ENCODE measurements around the gene ZBTB7B. TPM values are rescaled to one million over a fixed set of nuclear protein-coding genes. Genes with fewer than 3 reads are reported as not detected.
A peak's percentile ranks its signal among the peaks of the same experiment; 100 is the strongest.

ZBTB7B gene
- total and polyA plus RNA-seq, 9 of the 15 experiments (the other 6 are each of a cell fraction or from before 2014, with no cell fraction given): 0.04 to 46.5 (median 15.2) TPM

GRCh38 chr1:155000726-155001424, 1.7 kb upstream of the ZBTB7B start (continued):
- peak in 1 of 3 experiments; percentile 49; a peak in 1 of 6 replicates for TF ChIP-seq ZBTB11 (CRISPR knock-in tag; IDR thresholded peaks at IDR 0.05)
- TF ChIP-seq HDAC6 (IDR thresholded peaks at IDR 0.05; ENCODE audit: low read depth, low read length): 0 out of 2 replicates have a peak, but pooled peaks have one; percentile 17
- peak; percentile 66; the same call in 1 of the 2 replicates for TF ChIP-seq PHF8 (IDR thresholded peaks at IDR 0.05; ENCODE audit: borderline replicate concordance, low read length)
- peak; percentile 91 for TF ChIP-seq PRDM10 (IDR thresholded peaks at IDR 0.05; ENCODE audit: partially characterized antibody)
- no peak for TF ChIP-seq LARP7 (IDR thresholded peaks at IDR 0.05)
- no peak for TF ChIP-seq CC2D1A (IDR thresholded peaks at IDR 0.05)
- TF ChIP-seq JUN (IDR thresholded peaks at IDR 0.05; ENCODE audit: borderline replicate concordance, low read depth, low read length): peak; percentile 77
- TF ChIP-seq JUN (CRISPR knock-in tag; IDR thresholded peaks at IDR 0.05; ENCODE audit: borderline replicate concordance): peak; percentile 70; the same call in 1 of the 2 replicates
- TF ChIP-seq CEBPG (CRISPR knock-in tag; IDR thresholded peaks at IDR 0.05): no peak
- TF ChIP-seq CEBPG (tag; conservative IDR thresholded peaks at IDR 0.05 in 1 of 2, IDR thresholded peaks at IDR 0.05 in 1 of 2): no peak
- peak; percentile 84 for TF ChIP-seq NFRKB (IDR thresholded peaks at IDR 0.05; ENCODE audit: low read depth)
- peak; percentile 92 for TF ChIP-seq ATF7 (IDR thresholded peaks at IDR 0.05)
- TF ChIP-seq ZNF23 (CRISPR knock-in tag; IDR thresholded peaks at IDR 0.05): no peak
- TF ChIP-seq ZNF347 (CRISPR knock-in tag; IDR thresholded peaks at IDR 0.05; ENCODE audit: low read depth): no peak
- no peak for TF ChIP-seq CREBBP (IDR thresholded peaks at IDR 0.05; ENCODE audit: low read depth, low read length)
- TF ChIP-seq SFPQ (IDR thresholded peaks at IDR 0.05; ENCODE audit: low read depth, low read length): no peak
- no peak for TF ChIP-seq SPI1 (IDR thresholded peaks at IDR 0.05; ENCODE audit: borderline replicate concordance, low read depth, low read length)
- peak; percentile 76; the same call in 1 of the 2 replicates for TF ChIP-seq GATAD2B (IDR thresholded peaks at IDR 0.05; ENCODE audit: borderline replicate concordance)

Measured in K562 (cell line).